Prostate gland (tissue), 2 donors: ENCODE measurements around the gene ARSG. TPM values are rescaled to one million over a fixed set of nuclear protein-coding genes. Genes with fewer than 3 reads are reported as not detected.

Experiments
- DNase-seq: peaks from one replicate; pipeline ENCODE4 v3.0.0-alpha.2; 2019; ENCODE audit warnings: low spot score
- H3K27ac ChIP-seq, 2 donors: fragments of 200-600 bp; sonication (generic); 2 replicates each; pipeline ENCODE4 v1.5.1; 2017 to 2019
- H3K27me3 ChIP-seq: fragments of 200-600 bp; sonication (generic); replicated peaks from 2 replicates; pipeline ENCODE4 v1.5.1; 2019; ENCODE audit not compliant: insufficient read depth
- H3K36me3 ChIP-seq, 2 donors: fragments of 200-600 bp; sonication (generic); 1 replicate in 1 of 2; 2 replicates in 1 of 2; pipeline versions ENCODE4 v1.5.1 to v1.8.1; 2017 to 2019
- H3K4me1 ChIP-seq: fragments of 200-600 bp; sonication (generic); replicated peaks from 2 replicates; pipeline ENCODE4 v1.5.1; 2019
- H3K4me3 ChIP-seq, 2 donors: fragments of 200-600 bp; sonication (generic); 2 replicates each; pipeline ENCODE4 v1.5.1; 2017 to 2019
- H3K9me3 ChIP-seq: fragments of 200-600 bp; sonication (generic); 2 replicates; pipeline ENCODE4 v1.5.1; 2017
- POLR2A ChIP-seq: fragments of 450-650 bp; IDR thresholded peaks from one replicate; pipeline ENCODE4 v1.6.1; 2016; ENCODE audit warnings: antibody characterized with exemption, mild to moderate bottlenecking
- POLR2AphosphoS5 ChIP-seq: sonication (generic); formaldehyde crosslinking; IDR thresholded peaks from one replicate; pipeline ENCODE4 v1.6.1; 2017; ENCODE audit warnings: antibody characterized with exemption
- WGBS: methylation state at CpG from one replicate; pipeline ENCODE4 v1.1.5; 2018; 5-methylcytosine and 5-hydroxymethylcytosine counted together
- intact Hi-C: fragments of 100-400 bp; cut with DNase I; formaldehyde crosslinking; loops from one replicate; pipeline ENCODE4 v1.14.2; 2022
- total RNA-seq, 2 donors: library from RNA; depleted of rRNA; stranded (reverse); fragments of >200 nt; gene quantifications; one replicate each; pipeline ENCODE4 v1.1.0, GENCODE V29; 2016
- TF ChIP-seq, protein P1 (sequence below), 4 experiments: fragments of 200-600 bp in 2 of 4; fragments of 450-650 bp in 2 of 4; sonication (generic) in 2 of 4; IDR thresholded peaks; 1 replicate in 3 of 4; 2 replicates in 1 of 4; pipeline ENCODE4 v1.5.1; 2016 to 2019; ENCODE audit warnings: antibody characterized with exemption in 4 of 4, mild to moderate bottlenecking in 2 of 4, moderate library complexity in 2 of 4

The ARSG gene
- total RNA-seq, 2 donors from 2014 or later, result 1.5 to 8.3 TPM

GRCh38 chr17:68461122-68461539, 169.8 kb downstream of the ARSG start:
- intact Hi-C loops, result loop anchor here (5.0 to 10.0 kb wide), 3 partner anchors 199 to 294 kb away; no protein-coding TSS in a partner anchor
- WGBS, result 93% methylated on average over 1 of the region's 1 CpG
- Histone ChIP-seq H3K27ac (no peak overlapping the region), H3K4me1 (no peaks in the 10 kb centered on the region), H3K36me3 (no peaks in the 10 kb centered on the region), H3K9me3 (no peaks in the 10 kb centered on the region), H3K4me3 (no peak overlapping the region), H3K27me3 (no peaks in the 10 kb centered on the region)
- TF ChIP-seq POLR2A (no peak), POLR2AphosphoS5 (no peak)
- TF ChIP-seq, protein P1, sequence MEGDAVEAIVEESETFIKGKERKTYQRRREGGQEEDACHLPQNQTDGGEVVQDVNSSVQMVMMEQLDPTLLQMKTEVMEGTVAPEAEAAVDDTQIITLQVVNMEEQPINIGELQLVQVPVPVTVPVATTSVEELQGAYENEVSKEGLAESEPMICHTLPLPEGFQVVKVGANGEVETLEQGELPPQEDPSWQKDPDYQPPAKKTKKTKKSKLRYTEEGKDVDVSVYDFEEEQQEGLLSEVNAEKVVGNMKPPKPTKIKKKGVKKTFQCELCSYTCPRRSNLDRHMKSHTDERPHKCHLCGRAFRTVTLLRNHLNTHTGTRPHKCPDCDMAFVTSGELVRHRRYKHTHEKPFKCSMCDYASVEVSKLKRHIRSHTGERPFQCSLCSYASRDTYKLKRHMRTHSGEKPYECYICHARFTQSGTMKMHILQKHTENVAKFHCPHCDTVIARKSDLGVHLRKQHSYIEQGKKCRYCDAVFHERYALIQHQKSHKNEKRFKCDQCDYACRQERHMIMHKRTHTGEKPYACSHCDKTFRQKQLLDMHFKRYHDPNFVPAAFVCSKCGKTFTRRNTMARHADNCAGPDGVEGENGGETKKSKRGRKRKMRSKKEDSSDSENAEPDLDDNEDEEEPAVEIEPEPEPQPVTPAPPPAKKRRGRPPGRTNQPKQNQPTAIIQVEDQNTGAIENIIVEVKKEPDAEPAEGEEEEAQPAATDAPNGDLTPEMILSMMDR (IDR thresholded peaks at IDR 0.05), result no peak
- no peak for DNase-seq

DNA sequence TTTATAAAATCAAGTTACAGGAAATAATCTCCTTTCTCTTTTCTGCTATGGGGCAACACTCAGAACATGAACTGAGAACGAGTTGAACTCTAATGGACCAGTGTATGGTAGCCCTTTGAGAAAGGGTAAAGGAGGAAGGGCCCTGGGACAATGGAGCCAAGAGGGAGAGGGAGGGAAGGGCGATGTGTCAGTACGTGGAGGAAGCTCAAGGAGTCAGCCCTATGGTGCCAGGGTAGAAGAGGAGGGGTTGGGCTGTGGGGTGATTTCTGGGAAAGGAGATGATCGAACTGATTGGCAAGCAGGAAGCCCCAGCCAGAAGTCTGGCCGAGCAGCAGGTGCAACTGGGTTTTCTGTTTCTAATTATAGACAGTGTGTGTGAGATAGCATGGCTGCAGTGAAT, 170.3 kb downstream of the ARSG start:
- no peak for TF ChIP-seq POLR2AphosphoS5
- TF ChIP-seq, protein P1 (IDR thresholded peaks at IDR 0.05), result no peak
- TF ChIP-seq POLR2A, result no peak
- Histone ChIP-seq H3K4me1 (no peaks in the 10 kb centered on the region), H3K27ac (no peak overlapping the region), H3K4me3 (no peak overlapping the region), H3K27me3 (no peaks in the 10 kb centered on the region), H3K9me3 (no peaks in the 10 kb centered on the region), H3K36me3 (no peaks in the 10 kb centered on the region)
- intact Hi-C loops, result loop anchor here (5.0 to 10.0 kb wide), 3 partner anchors 199 to 293 kb away; no protein-coding TSS in a partner anchor
- 40% methylated on average over 5 of the region's 5 CpGs for WGBS
- DNase-seq, result no peak

GRCh38 chr17:68462381-68463210, 171.3 kb downstream of the ARSG start:
- TF ChIP-seq POLR2AphosphoS5 (peak; percentile 71), POLR2A (peak; percentile 19)
- TF ChIP-seq, protein P1 (IDR thresholded peaks at IDR 0.05), result peak; percentile 45 to 86 (median 82)
- Histone ChIP-seq H3K9me3 (no peaks in the 10 kb centered on the region), H3K27ac (no peak overlapping the region), H3K4me3 (no peak overlapping the region), H3K27me3 (no peaks in the 10 kb centered on the region), H3K36me3 (no peaks in the 10 kb centered on the region), H3K4me1 (no peaks in the 10 kb centered on the region)
- intact Hi-C loops, result loop anchor here (5.0 to 10.0 kb wide), 3 partner anchors 200 to 292 kb away; no protein-coding TSS in a partner anchor
- WGBS, result 42% methylated on average over 15 of the region's 15 CpGs
- peak; percentile 69 for DNase-seq

DNA sequence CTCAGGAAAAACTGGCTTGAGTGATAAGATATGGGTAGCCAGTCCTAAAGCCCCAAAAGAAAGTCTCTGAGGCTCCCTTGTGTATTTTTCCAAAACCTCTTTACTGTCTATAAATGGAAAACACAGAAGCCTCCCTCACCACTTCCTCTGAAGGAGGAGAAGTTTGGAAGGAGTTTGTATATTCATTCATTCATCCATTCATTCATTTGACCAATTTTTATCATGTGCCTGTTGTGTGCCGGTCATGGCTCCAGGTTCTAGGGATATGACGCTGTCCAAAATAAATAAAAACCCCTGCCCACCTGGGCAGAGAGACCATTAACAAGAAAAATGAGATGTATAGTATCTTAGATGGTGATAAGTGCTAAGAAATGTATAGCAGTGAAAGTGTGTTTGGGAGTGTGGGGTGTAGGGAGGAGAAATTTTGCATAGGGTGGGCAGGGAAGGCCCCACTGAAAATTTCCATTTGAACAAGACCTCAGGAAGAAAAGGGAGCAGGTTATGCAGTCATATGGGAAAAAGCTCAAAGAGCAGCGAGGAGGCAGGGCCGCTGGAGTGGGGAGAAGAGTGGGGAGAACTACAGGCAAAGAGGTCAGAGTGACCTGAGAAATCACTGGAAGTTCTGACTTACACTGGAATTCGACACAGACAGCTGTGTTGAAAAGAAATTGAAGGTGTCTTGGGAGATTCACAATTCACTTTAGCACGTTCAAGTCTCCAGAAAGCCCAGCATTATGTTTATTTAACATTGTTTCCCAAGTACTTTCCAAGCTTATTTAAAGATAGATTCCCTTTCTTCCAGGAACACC, 172.1 kb downstream of the ARSG start:
- WGBS, result 50% methylated on average over 6 of the region's 6 CpGs

More for the DNA sequence above, 172.1 kb downstream of the ARSG start:
- H3K27ac ChIP-seq, result no peak overlapping the region
- no peaks in the 10 kb centered on the region for H3K9me3 ChIP-seq
- H3K27me3 ChIP-seq, result no peaks in the 10 kb centered on the region
- no peaks in the 10 kb centered on the region for H3K4me1 ChIP-seq
- no peak overlapping the region for H3K4me3 ChIP-seq
- intact Hi-C loops, result loop anchor here (5.0 to 10.0 kb wide), 3 partner anchors 201 to 291 kb away; no protein-coding TSS in a partner anchor
- no peak for DNase-seq
- no peaks in the 10 kb centered on the region for H3K36me3 ChIP-seq
- TF ChIP-seq, protein P1 (IDR thresholded peaks at IDR 0.05), result no peak
- TF ChIP-seq POLR2AphosphoS5 (no peak), POLR2A (no peak)
